Measurements from ENCODE around the gene ARMH3.

The ARMH3 gene

DNA sequence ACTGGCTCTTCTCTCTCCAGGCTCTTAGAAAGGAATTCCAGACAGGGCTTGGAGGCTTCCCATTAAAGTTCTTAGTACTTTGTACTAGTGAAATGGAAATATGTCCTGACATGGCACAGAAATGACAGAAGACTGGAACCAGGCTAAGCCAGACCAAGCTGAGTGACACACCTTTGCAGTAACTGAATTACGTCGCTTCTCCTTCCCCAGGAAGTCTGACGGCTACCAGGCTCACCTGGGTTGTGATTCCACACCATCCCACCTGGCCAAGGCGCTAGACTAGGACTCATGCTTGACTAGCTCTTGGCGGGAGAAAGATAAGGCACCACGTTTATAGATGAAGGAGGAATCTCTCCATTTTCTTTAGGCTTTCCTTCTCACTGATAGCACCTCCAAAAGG lies 161.7 kb downstream of the ARMH3 start:
- DNase-seq: no peak

DNA sequence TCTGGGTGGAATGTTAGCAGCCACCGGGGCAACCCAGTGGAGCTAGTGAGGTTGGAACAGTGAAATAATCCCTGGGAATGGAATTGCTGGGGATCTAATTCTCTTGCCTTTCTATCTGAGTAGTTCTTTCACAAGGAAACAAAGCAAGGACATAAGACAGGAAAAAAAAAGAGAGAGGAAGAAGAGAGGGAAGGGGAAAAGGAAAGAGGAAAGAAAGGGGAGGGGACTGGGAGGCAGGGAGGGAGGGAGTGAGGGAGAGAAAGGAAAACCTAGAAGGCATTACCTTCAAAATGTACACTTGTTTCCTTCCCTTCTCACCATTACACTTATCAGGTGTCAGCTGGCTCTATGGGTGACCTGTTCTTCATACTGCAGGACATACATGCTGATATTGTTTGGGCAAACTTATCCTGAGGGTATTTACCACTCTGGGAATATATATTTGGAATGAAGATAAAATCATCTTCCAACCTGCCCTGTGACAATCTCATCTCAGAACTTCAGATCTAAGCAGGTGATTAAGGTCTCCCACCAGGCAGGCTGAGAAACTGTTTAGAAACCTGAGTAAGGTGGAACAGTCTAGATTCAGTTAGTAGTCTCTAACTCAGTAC lies 162.4 kb downstream of the ARMH3 start:
- DNase-seq: no peak

DNA sequence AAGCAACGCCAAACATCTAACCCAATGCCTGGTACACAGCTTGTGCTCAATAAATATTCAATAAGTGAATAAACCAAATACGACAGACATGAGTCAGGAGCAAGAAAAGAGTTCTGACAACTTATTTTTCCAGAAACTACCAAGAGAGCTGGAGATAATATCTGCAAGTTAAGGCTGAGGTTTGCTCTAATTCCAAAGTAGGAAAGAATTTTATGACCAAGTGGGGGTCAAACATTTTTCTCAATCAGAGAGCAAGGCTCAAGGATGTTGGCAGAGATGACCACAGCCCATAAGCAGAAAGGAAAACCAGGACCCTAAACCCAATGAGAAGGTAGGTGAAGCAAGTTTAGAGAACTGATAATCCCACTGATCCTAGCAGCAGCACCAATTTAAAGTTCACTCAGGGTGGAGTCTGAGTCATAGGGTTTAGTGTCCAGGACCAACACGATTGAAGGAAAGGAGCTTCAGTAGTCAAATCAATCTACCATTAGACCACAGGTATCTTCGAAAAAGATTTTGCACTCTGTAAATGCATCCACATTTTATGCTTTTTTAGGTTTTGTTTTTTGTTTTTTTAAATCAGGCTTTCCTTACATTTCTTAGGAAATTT lies 163.1 kb downstream of the ARMH3 start:
- DNase-seq: no peak

DNA sequence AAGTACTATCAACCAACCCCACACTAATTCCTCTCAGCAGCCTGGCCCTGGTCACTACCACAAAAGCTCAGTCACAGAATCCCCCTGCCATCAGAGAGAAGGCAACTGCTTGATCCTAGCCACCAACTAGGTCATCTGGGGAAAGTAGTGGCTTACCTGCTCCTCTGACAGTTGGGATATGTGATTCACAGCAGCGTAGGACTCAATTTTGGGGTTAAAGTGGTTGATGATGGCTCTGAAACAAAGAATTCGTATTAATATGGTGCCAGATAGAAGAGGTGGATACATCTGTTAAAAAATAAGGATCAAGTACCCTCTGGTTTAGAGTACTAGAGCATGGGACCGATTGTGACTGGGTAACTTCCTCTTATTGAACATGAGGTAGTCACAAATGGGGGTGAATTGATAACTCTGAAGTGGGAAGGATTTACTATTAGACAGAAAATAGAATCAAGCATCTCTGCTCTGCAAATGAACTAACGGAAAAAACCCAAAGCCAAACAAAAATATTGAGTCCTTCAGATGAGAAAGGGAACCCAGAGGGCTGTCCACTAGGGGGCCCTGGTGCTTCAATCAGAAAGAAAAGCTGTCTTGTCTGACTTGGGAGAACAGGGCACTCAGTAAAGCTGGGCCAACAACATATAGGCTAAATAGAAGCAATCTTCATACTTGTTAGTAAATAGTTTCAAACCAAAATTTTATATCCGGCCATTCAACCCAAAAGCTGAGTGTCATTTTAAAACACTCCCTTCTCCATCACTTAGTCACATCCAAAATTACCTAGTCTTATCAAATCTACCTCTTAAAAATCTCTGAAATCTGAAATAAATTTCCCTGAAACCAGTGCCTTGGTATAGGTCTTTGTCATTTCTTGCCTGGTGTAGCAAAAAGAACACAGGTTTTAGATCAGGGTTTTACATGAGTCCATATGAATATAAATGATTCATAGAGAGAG lies 166.4 kb downstream of the ARMH3 start:
- peak; percentile 77 to 88 (median 84) for DNase-seq

DNA sequence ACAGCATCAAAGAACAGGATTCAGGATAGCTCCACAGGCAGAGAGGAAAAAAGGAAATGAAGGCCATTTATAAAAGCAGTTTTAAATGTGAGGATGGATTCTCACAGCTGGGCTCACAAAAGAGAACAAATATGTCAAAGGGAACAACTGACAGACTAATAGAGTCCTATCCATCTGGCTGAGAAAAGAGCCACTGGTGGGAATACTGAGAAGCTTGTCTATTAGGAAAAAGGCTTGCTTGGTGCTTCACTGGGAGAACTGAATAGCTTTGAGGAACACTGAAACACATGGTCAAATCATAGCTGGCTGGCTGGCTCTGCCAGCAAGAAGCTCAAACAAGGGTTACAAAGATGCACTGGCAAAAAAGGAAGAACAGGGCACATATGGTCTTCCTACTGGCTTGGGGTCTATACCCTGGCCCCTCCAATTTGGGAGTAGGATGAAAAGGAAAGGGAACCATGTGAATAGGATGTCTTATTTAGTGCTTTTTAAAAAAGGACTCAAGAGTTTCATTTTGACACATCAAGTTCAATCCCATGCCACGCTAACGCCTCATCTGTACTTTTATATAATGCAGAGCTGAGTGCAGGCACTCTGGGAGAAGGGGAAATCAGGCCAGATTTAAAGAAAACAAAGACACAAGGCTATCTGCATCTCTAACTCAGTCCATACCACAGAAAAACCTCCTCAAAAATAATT lies 167.6 kb downstream of the ARMH3 start:
- DNase-seq: no peak

DNA sequence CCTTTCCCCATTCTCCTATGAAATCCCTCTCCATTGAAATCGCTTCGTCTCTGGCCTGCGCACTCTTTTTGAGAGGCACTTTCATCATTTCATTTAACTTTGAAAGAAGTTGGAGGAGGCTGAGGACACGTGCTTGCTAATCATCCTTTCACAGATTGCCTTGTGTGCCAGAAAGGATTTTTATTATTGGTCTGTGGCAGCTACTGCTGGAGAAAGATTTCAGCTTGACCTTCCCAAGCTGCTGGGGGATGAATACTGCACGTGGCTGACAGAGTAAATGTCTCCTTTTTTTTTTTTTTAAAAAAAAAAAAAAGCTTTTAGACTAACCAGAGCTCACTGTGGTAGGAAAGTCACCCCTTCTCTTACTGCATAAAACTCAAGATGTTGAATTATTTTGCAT lies 168.2 kb downstream of the ARMH3 start:
- no peak for DNase-seq

DNA sequence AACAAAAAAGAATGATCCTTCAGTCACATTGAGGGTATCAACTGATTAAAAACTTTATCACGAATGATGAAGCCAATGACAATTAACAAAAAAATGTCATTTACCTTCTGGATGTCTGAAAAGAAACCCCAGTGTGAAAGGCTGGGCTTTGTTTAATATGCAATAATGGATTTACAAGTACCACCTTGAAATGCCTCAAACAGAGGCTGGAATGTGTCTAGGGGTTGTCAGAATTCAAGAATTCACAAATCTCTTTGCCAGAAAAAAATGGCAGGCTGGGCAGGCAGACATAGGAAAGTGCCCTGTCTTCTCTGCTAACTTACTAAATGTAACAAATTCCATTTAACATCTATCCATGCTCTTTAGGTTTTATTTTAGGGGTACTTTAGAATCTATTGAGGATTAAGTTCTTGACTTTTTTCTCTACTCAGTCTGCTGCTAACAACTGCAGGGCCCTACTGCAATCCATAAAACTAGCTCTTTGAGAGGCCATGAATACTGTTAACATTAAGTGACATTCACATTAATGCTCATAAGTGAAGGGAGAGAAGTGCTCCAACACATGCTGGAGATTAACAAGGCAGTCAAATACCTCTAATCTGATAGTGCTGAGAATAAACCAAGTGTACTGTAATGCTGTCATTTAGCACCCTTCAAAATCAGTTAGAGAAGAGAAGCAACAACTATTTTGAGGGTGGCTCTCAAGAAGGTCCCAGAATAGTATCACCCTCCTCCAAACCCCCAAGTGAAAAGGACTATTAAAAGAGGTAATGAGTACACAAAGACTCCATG lies 169.3 kb downstream of the ARMH3 start:
- no peak for DNase-seq

DNA sequence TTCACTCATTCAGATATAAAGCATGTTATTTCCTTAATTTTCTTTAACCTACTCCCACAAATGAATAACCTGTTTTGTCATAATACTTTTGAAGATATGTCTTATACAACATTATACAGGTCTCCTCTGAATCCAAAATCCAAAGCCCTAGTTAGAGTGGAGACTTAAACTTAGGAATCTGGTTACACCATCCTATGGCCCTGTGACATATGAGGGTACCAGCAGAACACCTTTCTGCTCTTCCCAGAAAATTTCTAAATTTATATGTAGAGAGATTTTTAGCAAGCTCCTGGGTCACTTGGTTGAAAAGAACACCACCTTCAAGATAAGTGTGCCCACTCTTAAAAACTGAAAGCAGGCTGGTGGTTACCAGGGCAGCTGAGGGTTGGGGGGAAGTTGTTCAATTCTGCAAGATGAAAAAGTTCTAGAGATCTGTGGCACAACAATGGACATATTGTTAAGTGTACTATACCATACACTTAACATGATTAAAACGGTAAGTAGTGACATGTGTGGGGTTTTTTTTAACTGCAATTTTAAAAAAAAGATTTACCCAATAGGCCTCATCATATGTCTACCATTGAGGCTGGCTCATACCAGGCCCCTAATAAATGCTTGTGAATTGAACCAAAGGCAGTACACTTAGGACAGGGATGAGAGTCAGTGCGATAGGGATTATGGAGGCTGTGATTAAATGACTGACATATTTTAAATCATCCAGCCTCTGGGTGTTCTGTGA lies 174.8 kb downstream of the ARMH3 start:
- DNase-seq: no peak

DNA sequence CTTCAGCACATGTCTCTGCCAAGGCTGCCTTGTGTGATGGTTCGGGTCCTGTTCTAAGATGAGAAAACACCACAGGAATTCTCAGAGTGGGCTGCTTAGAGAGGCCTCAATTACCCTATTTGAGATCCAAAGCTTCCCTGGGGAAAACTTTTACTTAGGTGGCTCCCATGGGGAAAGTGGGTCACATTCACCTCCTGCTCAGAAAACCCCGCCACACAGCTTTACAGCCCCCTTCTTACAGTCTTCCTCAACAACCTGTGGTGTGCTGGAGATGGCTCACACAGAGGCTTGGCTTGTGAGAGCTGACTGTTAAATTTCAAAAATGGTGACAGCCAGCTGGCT lies 175.8 kb downstream of the ARMH3 start:
- DNase-seq: no peak

DNA sequence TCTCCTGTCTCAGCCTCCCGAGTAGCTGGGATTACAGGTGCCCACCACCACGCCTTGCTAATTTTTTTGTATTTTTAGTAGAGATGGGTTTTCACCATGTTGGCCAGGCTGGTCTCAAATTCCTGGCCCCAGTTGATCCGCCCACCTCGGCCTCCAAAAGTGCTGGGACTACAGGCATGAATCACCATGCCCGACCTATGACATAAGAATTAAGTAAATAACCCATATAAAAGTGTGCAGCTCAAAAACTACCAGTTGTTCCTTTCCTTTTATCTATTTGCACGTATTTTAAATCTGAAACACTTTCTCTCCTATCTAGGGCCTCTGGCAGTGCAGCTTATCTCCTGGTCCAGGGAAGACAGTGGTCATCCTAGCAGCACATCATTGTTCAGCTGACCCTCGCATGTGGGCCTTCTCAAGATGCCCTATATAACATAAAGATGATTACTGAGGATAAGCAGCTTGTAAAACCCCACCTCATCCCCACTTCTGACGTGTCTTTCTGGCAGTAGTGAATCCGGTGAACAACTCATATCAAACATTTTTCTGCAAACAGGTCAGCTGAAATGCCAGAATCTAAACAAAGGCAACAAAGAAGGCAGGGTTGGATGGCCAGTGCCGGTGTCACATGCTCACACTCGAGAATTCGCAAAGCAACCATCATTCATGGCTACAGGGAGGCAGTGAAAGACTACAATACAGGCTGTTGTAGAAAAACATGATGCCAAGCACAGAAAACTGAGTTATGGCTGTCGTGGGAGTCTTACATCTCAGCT lies 176.3 kb downstream of the ARMH3 start:
- peak in 3 of 4 experiments; percentile 7 to 30 (median 17) for DNase-seq

DNA sequence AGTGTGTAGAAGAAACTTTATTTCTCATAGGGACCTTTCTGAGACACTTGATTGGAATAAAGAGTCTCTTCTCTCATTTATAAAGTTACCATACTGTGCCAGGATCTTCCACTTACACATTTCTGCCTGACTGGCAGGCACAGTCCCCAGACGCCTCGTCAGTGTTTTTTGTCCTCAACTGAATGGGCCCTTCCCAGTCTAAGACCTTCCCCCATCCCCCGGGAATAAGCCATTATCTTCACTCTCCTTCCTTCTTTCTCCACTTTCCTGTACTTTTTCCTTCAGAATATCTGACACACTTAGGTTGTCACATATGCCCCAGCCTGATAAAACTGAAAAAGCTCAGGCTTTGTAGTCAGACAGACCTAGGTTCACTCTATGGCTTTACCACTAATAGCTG lies 177.1 kb downstream of the ARMH3 start:
- no peak for DNase-seq

DNA sequence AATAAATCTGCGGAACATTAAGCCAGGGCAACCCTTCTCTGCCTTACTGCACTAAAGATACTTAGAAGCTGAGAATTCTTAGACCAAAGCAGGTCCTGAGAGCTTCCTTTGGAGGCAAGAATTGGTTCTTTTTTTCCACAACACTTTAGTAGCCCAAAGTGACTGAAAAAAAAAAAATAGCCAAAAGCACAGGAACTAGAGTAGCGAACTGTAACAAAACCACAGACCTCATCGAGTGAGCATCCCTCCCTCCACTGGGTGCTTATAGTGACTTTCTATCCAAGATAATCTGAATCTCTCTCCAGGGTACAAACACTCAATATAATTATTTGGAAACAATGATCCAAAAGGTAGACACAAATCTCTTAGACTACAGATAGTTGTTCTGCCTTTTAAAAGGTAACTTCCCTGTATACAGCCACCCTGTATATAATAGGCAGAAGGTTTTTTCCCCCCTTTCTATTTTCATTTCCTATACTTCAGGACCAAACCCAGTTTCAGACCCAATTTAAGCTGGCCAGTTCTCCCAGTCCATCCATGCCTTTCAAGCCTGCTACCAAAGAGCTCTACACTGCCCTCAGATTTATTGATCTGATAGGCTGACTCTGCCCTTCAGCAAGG lies 180.8 kb downstream of the ARMH3 start:
- DNase-seq: no peak

DNA sequence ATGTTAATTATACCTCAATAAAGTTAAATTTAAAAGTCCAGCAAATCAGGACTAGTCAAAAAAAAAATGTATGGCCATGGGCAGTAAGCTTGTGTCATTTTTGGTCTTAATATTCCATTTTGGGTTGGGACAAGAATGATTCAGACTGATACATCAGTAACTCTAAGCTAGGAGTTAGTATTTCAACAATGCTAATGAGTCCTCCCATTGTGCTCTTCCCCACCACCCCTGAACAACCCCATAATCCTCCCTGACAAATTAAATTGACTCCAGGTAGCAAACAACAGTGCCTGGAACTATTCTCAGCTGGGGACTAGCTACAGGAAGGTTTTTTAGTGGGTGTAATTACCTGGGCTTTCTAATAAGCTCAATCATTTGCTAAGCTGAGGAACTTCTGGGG lies 181.7 kb downstream of the ARMH3 start:
- no peak for DNase-seq

DNA sequence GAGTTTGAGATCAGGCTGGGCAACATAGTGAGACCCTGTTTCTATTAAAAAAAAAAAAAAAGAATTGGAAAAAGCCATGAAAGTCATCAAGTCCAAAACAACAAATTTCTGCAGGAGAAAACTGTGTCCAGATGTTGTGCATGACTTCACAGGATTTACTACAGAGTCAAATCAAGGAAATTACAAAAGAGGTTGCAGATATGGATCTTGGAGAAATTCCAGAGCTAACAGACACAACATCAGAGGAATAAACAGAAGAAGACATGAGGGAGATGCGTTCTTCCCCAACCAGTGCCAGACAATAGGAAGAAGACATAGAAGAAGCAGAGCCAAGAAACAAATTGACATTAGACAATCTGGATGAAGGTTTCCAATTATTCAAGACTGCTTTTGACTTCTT lies 188.0 kb downstream of the ARMH3 start:
- DNase-seq: no peak

DNA sequence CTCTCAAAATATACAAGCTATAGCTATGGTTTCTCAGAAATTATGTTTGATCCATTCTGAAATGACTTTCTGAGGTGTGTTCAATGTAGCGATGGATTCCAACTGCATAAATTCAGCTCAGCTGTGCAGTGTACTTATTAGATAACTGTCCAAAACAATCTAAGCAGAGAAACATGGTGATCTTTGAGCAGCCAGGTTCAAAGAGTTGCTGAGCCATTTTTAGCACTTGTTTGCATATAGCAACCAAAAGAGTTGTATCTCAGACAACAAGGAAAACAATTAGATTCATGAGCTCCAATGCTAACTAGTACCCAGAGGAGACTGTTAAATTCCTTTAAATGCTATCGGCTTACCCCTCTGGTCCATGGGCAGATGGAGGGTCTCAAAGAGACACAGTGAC lies 196.4 kb downstream of the ARMH3 start:
- no peak for DNase-seq

DNA sequence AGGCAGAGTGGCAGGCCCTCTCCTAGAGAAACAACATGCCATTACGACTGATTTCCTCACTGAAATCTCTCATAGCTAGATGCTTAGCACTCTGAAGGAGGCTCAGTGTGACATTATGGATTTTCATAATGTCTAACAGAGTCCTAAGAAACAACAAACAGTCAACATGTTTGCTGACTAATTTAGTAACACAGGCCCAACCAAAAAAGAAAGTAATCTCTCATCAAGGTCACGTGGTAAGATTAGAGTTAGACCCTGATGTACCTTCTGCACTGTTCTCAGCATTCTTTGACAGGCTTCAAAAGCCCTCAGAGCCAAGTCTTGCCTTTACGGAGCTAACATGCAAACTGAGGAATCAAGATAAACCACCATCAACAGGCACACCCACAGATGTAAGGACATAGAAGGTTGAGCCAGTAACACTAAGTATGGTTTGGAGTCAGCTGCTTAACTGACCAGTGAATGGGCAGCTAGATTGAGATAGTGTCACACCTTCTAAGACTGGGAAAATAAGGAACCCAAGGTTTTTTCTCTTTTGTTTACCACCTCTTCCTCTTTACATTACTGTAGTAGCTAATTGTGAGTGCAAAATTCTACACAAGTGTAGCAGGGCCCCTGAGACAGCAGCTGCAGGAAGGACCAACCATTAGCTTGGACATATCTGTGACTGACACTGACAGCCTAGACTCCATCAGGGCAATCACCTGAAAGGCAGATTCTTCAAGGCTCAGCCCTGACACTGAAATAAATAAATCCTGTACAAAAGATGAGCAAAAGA lies 197.1 kb downstream of the ARMH3 start:
- DNase-seq: peak in 3 of 4 experiments; percentile 17 to 42 (median 26)

DNA sequence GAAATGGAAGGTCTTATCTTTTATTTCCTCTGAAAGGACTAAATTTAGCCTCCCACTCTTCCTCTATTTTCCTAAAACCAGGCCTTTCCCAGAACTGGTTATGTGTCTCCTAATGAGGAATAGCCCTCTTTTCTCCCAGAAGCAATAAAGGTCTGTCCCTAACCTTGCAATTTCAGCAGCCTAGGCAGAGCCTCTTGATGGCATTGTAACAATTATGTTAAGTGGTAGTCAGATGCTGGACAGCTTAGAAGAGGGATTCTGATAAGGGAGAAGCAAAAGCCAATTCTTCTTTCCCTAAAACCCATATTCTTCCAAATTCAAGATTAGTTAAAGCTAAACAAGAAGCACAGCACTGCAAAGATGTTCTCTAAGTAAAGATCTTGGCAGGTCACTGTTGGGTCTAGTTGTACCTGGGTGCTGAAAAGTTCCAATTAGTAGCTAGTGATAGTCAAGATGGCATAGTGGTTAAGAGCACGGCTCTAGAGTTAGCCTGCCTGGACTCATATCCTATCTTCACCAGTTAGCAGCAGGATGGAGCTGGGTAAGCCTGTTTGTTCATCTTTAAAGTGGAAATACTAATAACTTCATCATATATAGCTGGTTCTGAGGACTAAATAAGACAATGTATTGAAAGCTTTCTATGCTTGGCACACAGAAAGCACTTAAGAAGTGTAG lies 198.0 kb downstream of the ARMH3 start:
- DNase-seq: no peak

DNA sequence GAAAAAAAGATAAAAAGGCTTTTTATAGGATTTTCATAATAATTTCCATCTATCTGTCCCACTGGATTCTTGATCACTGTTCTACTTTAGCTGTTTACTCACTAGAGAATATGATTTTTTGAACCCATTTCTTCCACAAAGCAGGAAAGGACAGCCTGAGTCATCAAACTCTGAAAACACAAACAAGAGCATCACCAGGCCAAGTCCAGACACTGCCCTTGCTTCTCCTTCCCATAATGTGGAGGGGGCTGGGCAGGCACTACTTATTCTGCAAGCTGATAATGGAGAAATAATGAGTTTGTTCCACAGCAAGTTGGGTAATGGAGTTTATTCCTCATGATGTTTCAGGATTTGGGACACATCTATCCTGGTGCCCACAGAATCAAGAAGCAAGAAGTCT lies 199.3 kb downstream of the ARMH3 start:
- DNase-seq: peak; percentile 19 to 63 (median 58)
